ENCODE measurements around the gene SLC4A4. TPM values are rescaled to one million over a fixed set of nuclear protein-coding genes. Genes with fewer than 3 reads are reported as not detected.

SLC4A4 gene
- total RNA-seq, 1 donor from 2014 or later, result 3.0 TPM

- H3K4me1 ChIP-seq (ENCODE audit: insufficient read depth, low read length), result peaks cover 11% of the 10 kb centered on the region
- H4K20me1 ChIP-seq (ENCODE audit: insufficient read depth, low read length), result no peaks in the 10 kb centered on the region
- peaks cover 5% of the 10 kb centered on the region for H3K9me3 ChIP-seq (ENCODE audit: insufficient read depth, low read depth, low read length)
- no peaks in the 10 kb centered on the region for H3K79me2 ChIP-seq (ENCODE audit: insufficient read depth, low read length)
- no peak overlapping the region for H3K4me3 ChIP-seq (ENCODE audit: insufficient read depth, low read depth, low read length)
- DNase-seq (ENCODE audit: low read depth) (no peak), FAIRE-seq (no peak)
- no peak overlapping the region for H3K4me3 Mint-ChIP-seq (ENCODE audit: unreplicated experiment)
- H3K4me2 ChIP-seq (ENCODE audit: low read length), result no peak overlapping the region
- no peak overlapping the region for H3K27ac Mint-ChIP-seq (ENCODE audit: unreplicated experiment)
- TF ChIP-seq CTCF (IDR thresholded peaks at IDR 0.05; ENCODE audit: insufficient read depth, low read depth, low read length) (no peak), EZH2 (IDR thresholded peaks at IDR 0.05; ENCODE audit: insufficient read depth, low read length) (no peak)
- H2AFZ ChIP-seq (ENCODE audit: low read depth, low read length), result no peak overlapping the region
- H3K27me3 Mint-ChIP-seq (ENCODE audit: low read depth, unreplicated experiment), result no peaks in the 10 kb centered on the region
- H3K27me3 ChIP-seq (ENCODE audit: insufficient read depth, low read length), result no peaks in the 10 kb centered on the region
- H3K9ac ChIP-seq (ENCODE audit: low read length), result no peak overlapping the region
- H3K9me3 Mint-ChIP-seq (ENCODE audit: unreplicated experiment), result peaks cover 3% of the 10 kb centered on the region
- H3K27ac ChIP-seq (ENCODE audit: low read depth, low read length), result no peak overlapping the region
- no peaks in the 10 kb centered on the region for H3K36me3 Mint-ChIP-seq (ENCODE audit: low read depth, unreplicated experiment)
- peaks cover 11% of the 10 kb centered on the region for H3K4me1 Mint-ChIP-seq (ENCODE audit: low read depth, unreplicated experiment)
- H3K36me3 ChIP-seq (ENCODE audit: insufficient read depth, low read length), result no peaks in the 10 kb centered on the region
Observed at GRCh38 chr4:71609651-71610050, 270.8 kb downstream of the SLC4A4 start.

DNA sequence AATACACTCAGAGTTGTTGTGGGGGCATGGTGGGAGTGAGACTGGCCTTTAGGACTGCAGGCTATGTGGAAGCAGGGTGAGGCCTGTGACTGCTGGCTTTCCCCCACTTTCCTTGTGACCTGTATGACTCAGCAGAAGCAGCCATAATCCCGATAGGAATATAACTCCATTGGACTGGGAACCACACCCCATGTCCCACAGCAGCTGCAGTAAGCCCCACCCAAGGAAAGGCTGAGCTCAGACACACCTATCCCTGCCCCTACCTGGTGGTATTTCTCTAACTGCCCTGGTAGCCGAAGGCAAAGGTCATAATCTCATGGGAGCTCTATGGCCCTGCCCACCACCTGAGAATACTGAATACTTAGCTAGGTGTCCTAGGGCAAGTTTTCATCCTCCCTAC is 275.8 kb downstream of the SLC4A4 start:
- Histone ChIP-seq H3K4me2 (ENCODE audit: low read length) (no peak overlapping the region), H3K4me3 (ENCODE audit: insufficient read depth, low read depth, low read length) (no peak overlapping the region), H3K4me1 (ENCODE audit: insufficient read depth, low read length) (no peaks in the 10 kb centered on the region), H3K27me3 (ENCODE audit: insufficient read depth, low read length) (no peaks in the 10 kb centered on the region), H3K36me3 (ENCODE audit: insufficient read depth, low read length) (no peaks in the 10 kb centered on the region), H3K9ac (ENCODE audit: low read length) (no peak overlapping the region), H3K27ac (ENCODE audit: low read depth, low read length) (no peak overlapping the region), H3K9me3 (ENCODE audit: insufficient read depth, low read depth, low read length) (no peaks in the 10 kb centered on the region), H4K20me1 (ENCODE audit: insufficient read depth, low read length) (no peaks in the 10 kb centered on the region), H3K79me2 (ENCODE audit: insufficient read depth, low read length) (no peaks in the 10 kb centered on the region), H2AFZ (ENCODE audit: low read depth, low read length) (no peak overlapping the region)
- H3K27me3 Mint-ChIP-seq (ENCODE audit: low read depth, unreplicated experiment), result no peaks in the 10 kb centered on the region
- H3K36me3 Mint-ChIP-seq (ENCODE audit: low read depth, unreplicated experiment), result peaks cover 1% of the 10 kb centered on the region
- H3K27ac Mint-ChIP-seq (ENCODE audit: unreplicated experiment), result no peak overlapping the region
- no peak for DNase-seq (ENCODE audit: low read depth)
- H3K9me3 Mint-ChIP-seq (ENCODE audit: unreplicated experiment), result peaks cover 10% of the 10 kb centered on the region
- no peaks in the 10 kb centered on the region for H3K4me1 Mint-ChIP-seq (ENCODE audit: low read depth, unreplicated experiment)
- FAIRE-seq, result no peak
- TF ChIP-seq EZH2 (IDR thresholded peaks at IDR 0.05; ENCODE audit: insufficient read depth, low read length), result no peak
- no peak for TF ChIP-seq CTCF (IDR thresholded peaks at IDR 0.05; ENCODE audit: insufficient read depth, low read depth, low read length)
- no peak overlapping the region for H3K4me3 Mint-ChIP-seq (ENCODE audit: unreplicated experiment)

DNA sequence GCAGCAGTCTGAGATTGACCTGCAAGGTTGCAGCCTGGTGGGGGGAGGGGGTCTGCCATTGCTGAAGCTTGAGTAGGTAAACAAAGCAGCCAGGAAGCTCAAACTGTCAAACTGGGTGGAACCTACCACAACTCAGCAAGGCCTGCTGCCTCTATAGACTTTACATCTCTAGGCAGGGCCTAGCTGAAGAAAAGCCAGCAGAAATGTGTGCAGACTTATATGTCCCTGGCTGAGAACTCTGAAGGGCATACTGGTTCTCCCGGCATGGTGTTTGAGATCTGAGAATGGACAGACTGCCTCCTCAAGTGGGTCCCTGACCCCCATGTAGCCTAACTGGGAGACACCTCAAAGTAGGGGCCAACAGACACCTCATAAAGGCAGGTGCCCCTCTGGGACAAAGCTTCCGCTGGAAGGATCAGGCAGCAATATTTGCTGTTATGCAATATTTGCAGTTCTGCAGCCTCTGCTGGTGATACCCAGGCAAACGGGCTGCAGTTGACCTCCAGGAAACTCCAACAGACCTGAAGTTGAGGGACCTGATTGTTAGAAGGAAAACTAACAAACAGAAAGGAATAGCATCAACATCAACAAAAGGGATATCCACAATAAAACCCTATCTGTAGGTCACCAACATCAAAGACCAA is 277.5 kb downstream of the SLC4A4 start:
- H3K4me3 Mint-ChIP-seq (ENCODE audit: unreplicated experiment), result no peak overlapping the region
- no peaks in the 10 kb centered on the region for H3K27me3 Mint-ChIP-seq (ENCODE audit: low read depth, unreplicated experiment)
- Histone ChIP-seq H3K4me1 (ENCODE audit: insufficient read depth, low read length) (no peaks in the 10 kb centered on the region), H3K79me2 (ENCODE audit: insufficient read depth, low read length) (no peaks in the 10 kb centered on the region), H3K9me3 (ENCODE audit: insufficient read depth, low read depth, low read length) (no peaks in the 10 kb centered on the region), H3K4me3 (ENCODE audit: insufficient read depth, low read depth, low read length) (no peak overlapping the region), H3K36me3 (ENCODE audit: insufficient read depth, low read length) (no peaks in the 10 kb centered on the region), H2AFZ (ENCODE audit: low read depth, low read length) (no peak overlapping the region), H3K4me2 (ENCODE audit: low read length) (no peak overlapping the region), H3K9ac (ENCODE audit: low read length) (no peak overlapping the region), H4K20me1 (ENCODE audit: insufficient read depth, low read length) (no peaks in the 10 kb centered on the region), H3K27me3 (ENCODE audit: insufficient read depth, low read length) (no peaks in the 10 kb centered on the region), H3K27ac (ENCODE audit: low read depth, low read length) (no peak overlapping the region)
- H3K36me3 Mint-ChIP-seq (ENCODE audit: low read depth, unreplicated experiment), result peaks cover 1% of the 10 kb centered on the region
- H3K9me3 Mint-ChIP-seq (ENCODE audit: unreplicated experiment), result peaks cover 17% of the 10 kb centered on the region
- no peaks in the 10 kb centered on the region for H3K4me1 Mint-ChIP-seq (ENCODE audit: low read depth, unreplicated experiment)
- TF ChIP-seq CTCF (IDR thresholded peaks at IDR 0.05; ENCODE audit: insufficient read depth, low read depth, low read length) (no peak), EZH2 (IDR thresholded peaks at IDR 0.05; ENCODE audit: insufficient read depth, low read length) (no peak)
- DNase-seq (ENCODE audit: low read depth) (no peak), FAIRE-seq (no peak)
- no peak overlapping the region for H3K27ac Mint-ChIP-seq (ENCODE audit: unreplicated experiment)
